ENCODE results near the gene RAB40C. TPM values are rescaled to one million over a fixed set of nuclear protein-coding genes. Genes with fewer than 3 reads are reported as not detected.

RAB40C gene
- total RNA-seq, 6 experiments from 2014 or later: 10.0 to 14.1 (median 12.0) TPM

GRCh38 chr16:561957-562938, 27.6 kb upstream of the RAB40C start:
- TF ChIP-seq POLR2A (IDR thresholded peaks at IDR 0.05) (no peak), CTCF (IDR thresholded peaks at IDR 0.05) (no peak)
- ATAC-seq: no peak
- intact Hi-C loops (cut with DNase I): no loop called here
- H3K9me3 ChIP-seq: no peaks in the 10 kb centered on the region
- DNase-seq: no peak
- H3K36me3 ChIP-seq: no peaks in the 10 kb centered on the region
- H3K4me3 ChIP-seq: no peak overlapping the region
- H3K27ac ChIP-seq: no peak overlapping the region
- no peaks in the 10 kb centered on the region for H3K27me3 ChIP-seq
- peaks cover 0 to 10% (median 0%) of the 10 kb centered on the region in 4 donors for H3K4me1 ChIP-seq
- WGBS (ENCODE audit: insufficient coverage, low coverage, low lambda C conversion rate, missing lambda C conversion rate): 65% methylated on average over 4 of the region's 43 CpGs

GRCh38 chr16:563072-563644, 26.7 kb upstream of the RAB40C start:
- 62% methylated on average over 6 of the region's 30 CpGs for WGBS (ENCODE audit: insufficient coverage, low coverage, low lambda C conversion rate, missing lambda C conversion rate)
- no peak overlapping the region for H3K27ac ChIP-seq
- no peaks in the 10 kb centered on the region for H3K36me3 ChIP-seq
- intact Hi-C loops (cut with DNase I): no loop called here
- H3K4me3 ChIP-seq: no peak overlapping the region
- H3K9me3 ChIP-seq: no peaks in the 10 kb centered on the region
- no peaks in the 10 kb centered on the region for H3K27me3 ChIP-seq
- no peak for TF ChIP-seq CTCF (IDR thresholded peaks at IDR 0.05)
- TF ChIP-seq POLR2A (IDR thresholded peaks at IDR 0.05): no peak
- peaks cover 0 to 8% (median 0%) of the 10 kb centered on the region in 4 donors for H3K4me1 ChIP-seq
- DNase-seq (no peak), ATAC-seq (no peak)

- intact Hi-C loops (cut with DNase I): no loop called here
- DNase-seq (no peak), ATAC-seq (no peak)
- no peak overlapping the region for H3K4me3 ChIP-seq
- TF ChIP-seq POLR2A (IDR thresholded peaks at IDR 0.05) (no peak), CTCF (IDR thresholded peaks at IDR 0.05) (no peak)
- peaks cover 0 to 4% (median 0%) of the 10 kb centered on the region in 4 donors for H3K4me1 ChIP-seq
- no peaks in the 10 kb centered on the region for H3K36me3 ChIP-seq
- no CpG with 5 or more reads among the region's 42 CpGs for WGBS (ENCODE audit: insufficient coverage, low coverage, low lambda C conversion rate, missing lambda C conversion rate)
- no peaks in the 10 kb centered on the region for H3K27me3 ChIP-seq
- H3K9me3 ChIP-seq: no peaks in the 10 kb centered on the region
- no peak overlapping the region for H3K27ac ChIP-seq
These were observed 25.0 kb upstream of the RAB40C start for GRCh38 chr16:564690-565418.

- no peak for TF ChIP-seq CTCF (IDR thresholded peaks at IDR 0.05)
- TF ChIP-seq POLR2A (IDR thresholded peaks at IDR 0.05): no peak
- H3K27ac ChIP-seq: no peak overlapping the region
- H3K27me3 ChIP-seq: no peaks in the 10 kb centered on the region
- peaks cover 0 to 7% (median 0%) of the 10 kb centered on the region in 4 donors for H3K4me1 ChIP-seq
- ATAC-seq (no peak), DNase-seq (no peak)
- no peaks in the 10 kb centered on the region for H3K9me3 ChIP-seq
- intact Hi-C loops (cut with DNase I): no loop called here
- 40% methylated on average over 1 of the region's 35 CpGs for WGBS (ENCODE audit: insufficient coverage, low coverage, low lambda C conversion rate, missing lambda C conversion rate)
- H3K4me3 ChIP-seq: no peak overlapping the region
- H3K36me3 ChIP-seq: no peaks in the 10 kb centered on the region
These were observed 24.2 kb upstream of the RAB40C start for GRCh38 chr16:565419-566330.
